GM19397 (cell line): ENCODE results near the gene ARHGAP36.

Experiments used
- ATAC-seq: cut with Tn5 transposase; IDR thresholded peaks from one replicate; pipeline ENCODE4 v1.9.1; 2021; ENCODE audit warnings: mild to moderate bottlenecking, moderate library complexity; ENCODE audit not compliant: unreplicated experiment

The ARHGAP36 gene

GRCh38 chrX:131058136-131058868 is at the start of gene ARHGAP36:
Gene ARHGAP36 (plus strand): TSS chrX:131058346. CDS start chrX:131081666, 23,320 bp downstream.
- no peak for ATAC-seq

- no peak for ATAC-seq
Observed at GRCh38 chrX:131010186-131010585, 48.0 kb upstream of the ARHGAP36 start.

GRCh38 chrX:131025336-131025735 is 32.8 kb upstream of the ARHGAP36 start:
- no peak for ATAC-seq

GRCh38 chrX:131032354-131033230 is 25.6 kb upstream of the ARHGAP36 start:
- no peak for ATAC-seq

- ATAC-seq, result no peak
Observed at GRCh38 chrX:131034063-131034462, 24.1 kb upstream of the ARHGAP36 start.

- ATAC-seq, result no peak
Observed at GRCh38 chrX:131040781-131041180, 17.4 kb upstream of the ARHGAP36 start.

- no peak for ATAC-seq
Observed at GRCh38 chrX:131041667-131042066, 16.5 kb upstream of the ARHGAP36 start.

- no peak for ATAC-seq
Observed at GRCh38 chrX:131045726-131046125, 12.4 kb upstream of the ARHGAP36 start.

GRCh38 chrX:131046596-131046995 is 11.6 kb upstream of the ARHGAP36 start:
- ATAC-seq, result no peak

GRCh38 chrX:131047180-131047579 is 11.0 kb upstream of the ARHGAP36 start:
- no peak for ATAC-seq

- ATAC-seq, result no peak
Observed at GRCh38 chrX:131053076-131053475, 5.1 kb upstream of the ARHGAP36 start.

- ATAC-seq, result no peak
Observed at GRCh38 chrX:131054906-131055305, 3.2 kb upstream of the ARHGAP36 start.

GRCh38 chrX:131057706-131058105 is 440 bp upstream of the ARHGAP36 start:
- no peak for ATAC-seq

GRCh38 chrX:131059246-131059645 is 1.1 kb downstream of the ARHGAP36 start:
- ATAC-seq, result no peak

GRCh38 chrX:131060147-131060546 is 2.0 kb downstream of the ARHGAP36 start:
- no peak for ATAC-seq

- no peak for ATAC-seq
Observed at GRCh38 chrX:131061306-131061705, 3.2 kb downstream of the ARHGAP36 start.

- ATAC-seq, result no peak
Observed at GRCh38 chrX:131063613-131064012, 5.5 kb downstream of the ARHGAP36 start.

- no peak for ATAC-seq
Observed at GRCh38 chrX:131066237-131066636, 8.1 kb downstream of the ARHGAP36 start.

- no peak for ATAC-seq
Observed at GRCh38 chrX:131067216-131067615, 9.1 kb downstream of the ARHGAP36 start.

- no peak for ATAC-seq
Observed at GRCh38 chrX:131067846-131068745, 9.9 kb downstream of the ARHGAP36 start.
